ENCODE results near the gene PPP3CB.
A peak's percentile ranks its signal among the peaks of the same experiment; 100 is the strongest.

Gene PPP3CB

GRCh38 chr10:73506074-73506473, 10.2 kb upstream of the PPP3CB start:
- no peak for DNase-seq (ENCODE audit: low read depth, low spot score)
- no peak for TF ChIP-seq CTCF (IDR thresholded peaks at IDR 0.05; ENCODE audit: low read depth, low read length)
- in situ Hi-C loops (cut with HindIII; ENCODE audit: low sequenced_read_pairs): no loop called here

GRCh38 chr10:73503037-73503436, 7.2 kb upstream of the PPP3CB start:
- DNase-seq (ENCODE audit: low read depth, low spot score): no peak
- in situ Hi-C loops (cut with HindIII; ENCODE audit: low sequenced_read_pairs): no loop called here
- H3K4me3 ChIP-seq (ENCODE audit: low read depth, low read length): no peak overlapping the region
- no peak for TF ChIP-seq CTCF (IDR thresholded peaks at IDR 0.05; ENCODE audit: low read depth, low read length)

More at GRCh38 chr10:73506074-73506473, 10.2 kb upstream of the PPP3CB start:
- H3K4me3 ChIP-seq (ENCODE audit: low read depth, low read length): no peak overlapping the region

GRCh38 chr10:73501651-73502050, 5.8 kb upstream of the PPP3CB start:
- DNase-seq (ENCODE audit: low read depth, low spot score): no peak
- in situ Hi-C loops (cut with HindIII; ENCODE audit: low sequenced_read_pairs): no loop called here
- TF ChIP-seq CTCF (IDR thresholded peaks at IDR 0.05; ENCODE audit: low read depth, low read length): no peak
- H3K4me3 ChIP-seq (ENCODE audit: low read depth, low read length): no peak overlapping the region

- in situ Hi-C loops (cut with HindIII; ENCODE audit: low sequenced_read_pairs): no loop called here
- TF ChIP-seq CTCF (IDR thresholded peaks at IDR 0.05; ENCODE audit: low read depth, low read length): no peak
- DNase-seq (ENCODE audit: low read depth, low spot score): no peak
- no peak overlapping the region for H3K4me3 ChIP-seq (ENCODE audit: low read depth, low read length)
These were observed 1.8 kb upstream of the PPP3CB start for GRCh38 chr10:73497623-73498022.

- peak; percentile 90 for DNase-seq (ENCODE audit: low read depth, low spot score)
- in situ Hi-C loops (cut with HindIII; ENCODE audit: low sequenced_read_pairs): no loop called here
- peak overlapping the region; percentile 96 for H3K4me3 ChIP-seq (ENCODE audit: low read depth, low read length)
- TF ChIP-seq CTCF (IDR thresholded peaks at IDR 0.05; ENCODE audit: low read depth, low read length): no peak
These were observed 469 bp downstream of the PPP3CB start for GRCh38 chr10:73495226-73495883.

GRCh38 chr10:73494877-73495225, 973 bp downstream of the PPP3CB start:
- H3K4me3 ChIP-seq (ENCODE audit: low read depth, low read length): peak overlapping the region; percentile 96

More at GRCh38 chr10:73494877-73495225, 973 bp downstream of the PPP3CB start:
- no peak for TF ChIP-seq CTCF (IDR thresholded peaks at IDR 0.05; ENCODE audit: low read depth, low read length)
- DNase-seq (ENCODE audit: low read depth, low spot score): peak; percentile 31
- in situ Hi-C loops (cut with HindIII; ENCODE audit: low sequenced_read_pairs): no loop called here
